HG02852 (cell line): Measurements from ENCODE around the gene SNRPD1.
"Not testable (repeated sequence)": the region's sequence is repeated elsewhere in the genome, so short reads cannot be mapped to it uniquely, and the experiment has no call there.

Experiments
- ATAC-seq: cut with Tn5 transposase; IDR thresholded peaks from one replicate; pipeline ENCODE4 v1.9.1; 2021; ENCODE audit warnings: mild to moderate bottlenecking, moderate library complexity; ENCODE audit not compliant: unreplicated experiment

Gene SNRPD1

DNA sequence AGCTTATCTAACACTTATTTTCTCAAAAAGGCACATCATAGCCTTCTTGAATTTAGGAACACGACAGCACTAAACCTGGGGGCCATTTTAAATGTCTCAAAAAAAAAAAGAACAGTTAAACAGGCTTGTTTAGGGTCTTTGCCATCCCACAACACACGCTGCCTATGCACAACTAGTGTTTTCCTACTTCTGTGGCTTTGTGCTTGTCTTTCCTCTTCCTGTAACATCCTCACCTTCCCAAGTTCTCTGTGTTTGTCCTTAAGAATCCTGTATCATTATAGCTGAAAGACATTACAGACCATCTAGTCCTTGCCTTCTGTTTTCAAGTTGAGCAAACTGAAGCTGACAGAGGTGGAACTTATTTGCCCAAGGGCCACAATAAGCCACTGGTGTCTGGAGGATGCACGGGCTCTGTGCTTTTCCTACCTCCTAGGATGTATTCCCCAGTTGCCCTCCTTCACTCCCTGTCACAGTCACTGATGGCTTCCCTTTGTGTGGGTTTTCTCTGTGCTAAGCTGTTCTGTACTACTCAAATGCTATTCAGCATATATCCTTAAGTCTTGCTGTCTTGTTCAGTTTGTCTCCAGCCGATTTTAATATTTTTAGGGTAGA is 22.6 kb downstream of the SNRPD1 start:
- no peak for ATAC-seq

GRCh38 chr18:21636769-21637168 is 24.7 kb downstream of the SNRPD1 start:
- ATAC-seq: no peak

DNA sequence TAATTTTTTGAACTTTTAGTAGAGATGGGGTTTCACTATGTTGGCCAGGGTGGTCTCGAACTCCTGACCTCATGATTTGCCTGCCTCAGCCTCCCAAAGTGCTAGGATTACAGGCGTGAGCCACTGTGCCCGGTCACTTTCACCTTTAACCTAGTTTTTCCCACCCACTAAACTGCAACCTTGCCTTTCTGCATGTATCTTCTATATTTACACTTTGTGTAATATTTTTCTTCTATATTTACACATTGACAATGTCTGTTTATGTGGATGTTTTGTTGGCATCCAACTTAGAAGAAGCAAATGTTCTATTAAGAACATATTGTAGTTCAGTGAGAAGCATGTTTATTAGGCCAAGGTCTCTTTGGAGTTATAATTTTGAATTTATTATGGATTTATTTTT is 26.7 kb downstream of the SNRPD1 start:
- no peak for ATAC-seq

DNA sequence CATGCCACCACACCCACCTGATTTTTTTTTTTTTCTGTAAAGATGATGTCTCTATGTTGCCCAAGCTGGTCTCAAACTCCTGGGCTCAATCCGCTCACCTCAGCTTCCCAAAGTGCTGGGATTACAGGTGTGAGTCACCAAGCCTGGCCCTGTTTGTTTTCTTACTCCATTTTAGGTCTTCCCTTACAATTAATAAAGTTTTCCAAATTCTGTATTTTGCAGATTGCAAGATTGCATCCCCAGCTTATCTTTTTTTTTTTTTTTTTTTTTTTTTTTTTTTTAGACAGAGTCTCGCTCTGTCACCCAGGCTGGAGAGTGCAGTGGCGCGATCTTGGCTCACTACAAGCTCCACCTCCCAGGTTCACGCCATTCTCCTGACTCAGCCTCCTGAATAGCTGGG is 28.3 kb downstream of the SNRPD1 start:
- not testable (repeated sequence) for ATAC-seq

DNA sequence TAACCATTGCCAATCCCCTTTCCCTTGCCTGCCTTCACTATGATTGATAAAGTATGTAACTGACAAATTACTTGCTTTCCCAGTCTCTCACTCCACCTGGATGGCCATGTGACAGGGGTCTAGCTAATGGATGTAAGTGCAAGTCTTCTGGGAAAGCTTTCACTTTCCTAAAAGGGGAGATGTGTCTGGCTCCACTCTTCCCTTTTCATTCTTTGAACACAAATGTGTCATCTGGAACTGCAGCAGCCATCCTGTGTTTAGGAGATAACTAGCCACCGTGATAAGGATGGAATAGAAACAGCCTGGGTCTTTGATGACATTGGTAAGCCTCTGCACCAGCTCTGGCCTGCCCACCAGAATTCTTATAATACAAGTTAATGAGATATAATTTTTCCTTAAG is 38.2 kb downstream of the SNRPD1 start:
- no peak for ATAC-seq

GRCh38 chr18:21652073-21652472 is 40.0 kb downstream of the SNRPD1 start:
- no peak for ATAC-seq

DNA sequence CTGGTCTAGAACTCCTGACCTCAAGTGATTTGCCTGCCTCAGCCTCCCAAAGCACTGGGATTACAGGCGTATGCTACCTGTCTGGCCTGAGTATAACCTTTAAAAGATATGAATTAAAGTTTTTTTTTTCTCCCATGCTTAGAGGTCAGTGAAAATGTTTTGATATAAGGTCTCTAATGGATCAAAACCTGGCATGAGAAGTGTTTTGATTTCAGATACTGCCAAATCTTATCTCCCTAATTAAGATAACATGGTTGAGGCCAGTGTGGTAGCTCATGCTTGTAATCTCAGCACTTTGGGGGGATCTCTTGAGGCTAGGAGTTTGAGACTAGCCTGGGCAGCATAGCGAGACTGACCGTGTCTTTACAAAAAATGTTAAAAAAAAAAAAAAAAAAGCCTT is 41.2 kb downstream of the SNRPD1 start:
- no peak for ATAC-seq

DNA sequence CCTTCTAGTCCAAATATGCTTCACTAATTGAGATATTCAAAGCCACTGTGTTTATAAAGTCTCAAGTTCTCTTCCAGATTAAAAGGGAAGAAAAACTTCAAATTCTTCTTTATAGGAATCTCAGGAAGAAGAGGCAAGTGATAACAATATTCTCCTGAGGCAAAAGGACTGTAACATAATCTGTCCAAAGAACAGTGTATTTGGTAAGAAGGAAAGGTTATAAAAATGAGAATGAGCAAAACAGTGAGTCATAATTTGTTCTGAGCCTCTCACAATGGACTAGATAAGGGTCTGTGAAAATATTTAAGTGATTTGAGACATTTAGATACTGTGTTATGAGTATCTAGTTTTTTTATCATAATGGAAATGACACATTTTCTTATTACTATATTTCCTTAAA is 44.3 kb downstream of the SNRPD1 start:
- ATAC-seq: no peak

GRCh38 chr18:21660078-21660477 is 48.0 kb downstream of the SNRPD1 start:
- no peak for ATAC-seq

DNA sequence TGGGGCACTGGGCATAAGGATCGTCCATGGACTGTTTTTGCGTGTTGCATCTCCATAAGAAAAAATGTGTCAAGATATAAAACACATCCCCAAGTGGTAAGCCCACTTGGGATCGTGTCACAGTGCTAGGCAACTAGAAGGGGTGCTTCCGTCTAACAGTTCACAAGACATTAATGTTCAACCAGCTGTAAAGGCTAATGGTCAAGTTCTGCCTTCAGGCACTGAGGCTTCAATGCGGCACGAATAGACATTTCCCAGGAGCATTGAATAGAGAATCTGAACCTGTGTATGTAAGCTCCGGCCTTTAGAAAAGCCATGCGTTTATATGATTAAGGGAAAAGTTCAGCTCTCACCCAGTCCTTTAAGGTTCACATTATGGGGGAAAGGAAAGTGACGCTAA is 50.5 kb downstream of the SNRPD1 start:
- ATAC-seq: no peak

DNA sequence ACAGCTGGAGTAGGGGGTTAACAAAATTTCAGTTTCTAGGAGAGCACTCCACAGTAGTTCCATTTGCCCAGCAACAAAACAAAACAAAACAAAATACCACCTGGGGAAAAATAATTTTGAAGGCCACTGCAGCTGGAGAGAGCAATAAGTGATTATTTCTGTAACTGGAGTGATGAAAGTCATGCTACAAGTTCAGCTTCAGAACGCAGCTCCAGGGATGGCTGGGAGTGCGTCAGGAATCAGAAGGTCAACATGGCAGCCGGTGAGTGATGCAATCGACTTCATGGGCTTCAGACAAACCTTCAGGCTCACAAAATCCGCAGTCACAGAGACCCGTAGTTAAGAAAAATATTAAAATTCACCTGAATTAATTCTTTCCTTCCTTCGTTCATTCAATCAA is 51.5 kb downstream of the SNRPD1 start:
- no peak for ATAC-seq

- ATAC-seq: no peak
Observed at GRCh38 chr18:21664069-21664468, 52.0 kb downstream of the SNRPD1 start.

DNA sequence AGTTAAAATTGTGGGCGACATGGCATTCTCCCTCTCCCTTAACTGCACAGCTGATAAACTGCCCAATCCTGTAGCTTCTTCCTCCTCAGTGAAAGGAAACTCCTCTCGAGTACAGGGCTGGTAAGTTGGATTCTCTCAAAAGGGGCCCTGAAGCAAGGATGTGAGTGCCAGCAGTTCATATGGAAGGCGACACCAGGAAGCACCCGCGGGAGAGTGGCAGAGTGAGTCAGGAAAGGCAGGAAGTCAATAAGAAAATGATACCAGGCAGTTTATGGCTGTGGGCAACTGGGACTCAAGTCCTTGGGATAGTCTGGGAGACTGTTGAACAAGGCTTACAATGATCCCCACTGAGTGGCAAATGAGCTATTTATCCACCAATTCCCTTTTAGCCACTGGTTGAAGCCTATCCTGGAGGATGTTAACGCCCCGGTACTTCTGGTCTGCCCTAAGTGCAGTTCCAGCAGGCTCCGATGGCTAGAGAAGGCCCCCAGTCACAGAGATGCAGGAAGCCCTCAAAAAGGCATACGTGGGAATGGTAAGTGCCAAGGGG is 57.7 kb downstream of the SNRPD1 start:
- no peak for ATAC-seq

DNA sequence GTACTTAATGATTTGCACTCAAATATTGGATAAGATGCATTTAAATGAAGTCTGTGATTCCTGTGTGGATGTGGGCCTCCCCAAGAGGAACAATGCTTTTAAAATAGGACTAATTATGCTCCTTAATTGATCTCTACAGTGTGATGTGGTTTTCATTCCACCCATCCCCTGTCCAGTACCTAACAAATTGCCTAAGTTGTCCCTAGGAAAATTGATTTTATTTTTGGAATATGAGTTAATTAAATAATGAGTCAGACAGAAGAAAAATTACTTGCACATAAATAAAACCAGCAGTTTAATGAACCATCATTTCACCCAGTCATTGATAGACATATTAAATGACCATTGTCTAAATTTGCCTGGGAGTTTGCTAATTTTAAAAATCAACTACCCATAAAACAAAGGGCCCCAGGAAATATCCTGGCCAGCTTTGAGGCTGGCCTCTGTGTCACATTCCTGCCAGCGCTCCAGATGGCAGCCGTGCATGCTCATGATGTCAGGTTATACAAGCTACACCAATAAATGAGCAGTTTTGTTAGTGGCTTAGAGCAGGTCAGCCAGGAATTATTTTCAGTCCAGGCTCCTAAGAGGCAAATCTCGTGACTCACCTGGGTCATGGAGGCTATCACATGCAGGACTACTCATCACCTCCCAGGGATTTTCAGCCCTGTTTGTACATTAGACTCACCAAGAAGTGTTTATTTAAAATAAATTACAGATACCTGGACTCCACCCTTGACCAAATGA is 60.6 kb downstream of the SNRPD1 start:
- no peak for ATAC-seq

- ATAC-seq: not testable (repeated sequence)
Observed at GRCh38 chr18:21675354-21675753, 63.2 kb downstream of the SNRPD1 start.

- no peak for ATAC-seq
Observed at GRCh38 chr18:21678859-21679258, 66.7 kb downstream of the SNRPD1 start.

GRCh38 chr18:21680161-21680560 is 68.0 kb downstream of the SNRPD1 start:
- ATAC-seq: no peak

DNA sequence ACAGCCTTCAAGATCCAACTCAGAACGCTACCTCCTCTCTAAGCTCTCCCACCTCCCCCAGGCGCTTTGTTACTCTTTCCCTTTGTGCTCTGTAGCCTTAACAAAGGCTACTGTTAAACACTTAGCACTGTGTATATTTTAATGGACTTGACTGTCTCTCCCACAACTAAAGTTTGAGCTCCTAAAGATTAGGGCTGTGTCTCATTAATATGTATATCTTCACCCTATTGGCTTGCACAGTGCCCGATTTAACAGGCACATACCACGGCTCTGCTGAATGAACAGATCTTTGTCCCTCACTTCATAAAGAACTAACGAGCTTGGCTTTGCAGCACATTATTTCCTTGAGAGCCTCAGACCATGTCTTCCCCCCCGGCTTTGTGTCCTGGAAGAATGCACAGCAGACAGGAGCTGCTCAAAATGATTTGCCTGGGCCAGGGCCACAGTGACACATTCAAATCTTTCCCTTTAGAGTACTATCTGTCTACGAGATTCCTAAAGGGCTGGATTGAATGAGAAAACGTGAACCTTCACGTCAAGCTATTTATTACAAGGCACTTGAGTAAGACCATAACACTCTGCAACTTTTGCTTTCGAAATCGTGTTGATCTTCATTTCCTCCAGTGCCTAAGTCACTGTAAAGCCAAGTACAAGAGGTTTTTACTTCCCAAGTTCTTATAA is 70.4 kb downstream of the SNRPD1 start:
- no peak for ATAC-seq
